ENCODE measurements around the gene PREX1.

PREX1 gene

GRCh38 chr20:48718786-48719578 lies 108.8 kb downstream of the PREX1 start:
- H3K4me2 ChIP-seq: peak overlapping the region; percentile 87
- no peaks in the 10 kb centered on the region for H3K36me3 ChIP-seq
- no peaks in the 10 kb centered on the region for H4K20me1 ChIP-seq
- no peaks in the 10 kb centered on the region for H3K27me3 ChIP-seq
- H3K9me3 ChIP-seq: no peaks in the 10 kb centered on the region
- H3K4me1 ChIP-seq: peaks cover 90% of the 10 kb centered on the region
- H3K27ac ChIP-seq: peak overlapping the region; percentile 21; the same call in 1 of the 2 replicates
- TF ChIP-seq Cebpa-rat (IDR thresholded peaks at IDR 0.05): no peak
- no peak overlapping the region for H3K4me3 ChIP-seq
- H3K9ac ChIP-seq: no peak overlapping the region

- Histone ChIP-seq H3K27me3 (no peaks in the 10 kb centered on the region), H3K4me3 (no peak overlapping the region), H3K4me1 (peaks cover 85% of the 10 kb centered on the region), H3K9me3 (no peaks in the 10 kb centered on the region), H4K20me1 (no peaks in the 10 kb centered on the region), H3K9ac (no peak overlapping the region), H3K4me2 (peak overlapping the region; percentile 73), H3K27ac (no peak overlapping the region), H3K36me3 (no peaks in the 10 kb centered on the region)
- TF ChIP-seq Cebpa-rat (IDR thresholded peaks at IDR 0.05): no peak
Observed at GRCh38 chr20:48717680-48718223, 110.0 kb downstream of the PREX1 start.

- no peak overlapping the region for H3K9ac ChIP-seq
- H3K4me3 ChIP-seq: no peak overlapping the region
- no peaks in the 10 kb centered on the region for H3K9me3 ChIP-seq
- no peaks in the 10 kb centered on the region for H3K27me3 ChIP-seq
- H4K20me1 ChIP-seq: no peaks in the 10 kb centered on the region
- H3K36me3 ChIP-seq: no peaks in the 10 kb centered on the region
- H3K27ac ChIP-seq: peak overlapping the region; percentile 71; the same call in 1 of the 2 replicates
- peaks cover 85% of the 10 kb centered on the region for H3K4me1 ChIP-seq
- TF ChIP-seq Cebpa-rat (IDR thresholded peaks at IDR 0.05): no peak
- peak overlapping the region; percentile 73 for H3K4me2 ChIP-seq
Observed at GRCh38 chr20:48717095-48717672, 110.6 kb downstream of the PREX1 start.

- no peaks in the 10 kb centered on the region for H3K27me3 ChIP-seq
- peaks cover 85% of the 10 kb centered on the region for H3K4me1 ChIP-seq
- H3K9me3 ChIP-seq: no peaks in the 10 kb centered on the region
- H3K4me3 ChIP-seq: no peak overlapping the region
- H3K9ac ChIP-seq: peak overlapping the region; percentile 7; the same call in 1 of the 2 replicates
- no peaks in the 10 kb centered on the region for H3K36me3 ChIP-seq
- H4K20me1 ChIP-seq: no peaks in the 10 kb centered on the region
- no peak for TF ChIP-seq Cebpa-rat (IDR thresholded peaks at IDR 0.05)
- H3K27ac ChIP-seq: peak overlapping the region; percentile 71
- H3K4me2 ChIP-seq: peak overlapping the region; percentile 73
Observed at GRCh38 chr20:48716541-48716940, 111.3 kb downstream of the PREX1 start.

- peaks cover 81% of the 10 kb centered on the region for H3K4me1 ChIP-seq
- no peaks in the 10 kb centered on the region for H4K20me1 ChIP-seq
- no peaks in the 10 kb centered on the region for H3K27me3 ChIP-seq
- H3K27ac ChIP-seq: peak overlapping the region; percentile 71
- H3K4me3 ChIP-seq: no peak overlapping the region
- H3K9me3 ChIP-seq: no peaks in the 10 kb centered on the region
- H3K4me2 ChIP-seq: peak overlapping the region; percentile 73
- H3K9ac ChIP-seq: peak overlapping the region; percentile 7; the same call in 1 of the 2 replicates
- TF ChIP-seq Cebpa-rat (IDR thresholded peaks at IDR 0.05): no peak
- no peaks in the 10 kb centered on the region for H3K36me3 ChIP-seq
Observed at GRCh38 chr20:48716086-48716485, 111.7 kb downstream of the PREX1 start.

- no peak overlapping the region for H3K4me2 ChIP-seq
- peaks cover 73% of the 10 kb centered on the region for H3K4me1 ChIP-seq
- no peaks in the 10 kb centered on the region for H3K9me3 ChIP-seq
- no peak for TF ChIP-seq Cebpa-rat (IDR thresholded peaks at IDR 0.05)
- no peaks in the 10 kb centered on the region for H3K27me3 ChIP-seq
- H4K20me1 ChIP-seq: no peaks in the 10 kb centered on the region
- no peak overlapping the region for H3K4me3 ChIP-seq
- no peaks in the 10 kb centered on the region for H3K36me3 ChIP-seq
- H3K9ac ChIP-seq: no peak overlapping the region
- H3K27ac ChIP-seq: no peak overlapping the region
Observed at GRCh38 chr20:48714764-48715163, 113.0 kb downstream of the PREX1 start.

GRCh38 chr20:48711696-48712464 lies 115.9 kb downstream of the PREX1 start:
- Histone ChIP-seq H3K36me3 (no peaks in the 10 kb centered on the region), H3K9me3 (no peaks in the 10 kb centered on the region), H4K20me1 (no peaks in the 10 kb centered on the region), H3K9ac (no peak overlapping the region), H3K4me2 (peak overlapping the region; percentile 65), H3K27ac (peak overlapping the region; percentile 45), H3K27me3 (no peaks in the 10 kb centered on the region), H3K4me1 (peaks cover 71% of the 10 kb centered on the region), H3K4me3 (no peak overlapping the region)
- no peak for TF ChIP-seq Cebpa-rat (IDR thresholded peaks at IDR 0.05)

- peaks cover 71% of the 10 kb centered on the region for H3K4me1 ChIP-seq
- H3K9ac ChIP-seq: no peak overlapping the region
- H4K20me1 ChIP-seq: no peaks in the 10 kb centered on the region
- no peak overlapping the region for H3K4me3 ChIP-seq
- H3K36me3 ChIP-seq: no peaks in the 10 kb centered on the region
- no peaks in the 10 kb centered on the region for H3K9me3 ChIP-seq
- no peaks in the 10 kb centered on the region for H3K27me3 ChIP-seq
- no peak overlapping the region for H3K27ac ChIP-seq
- no peak overlapping the region for H3K4me2 ChIP-seq
- TF ChIP-seq Cebpa-rat (IDR thresholded peaks at IDR 0.05): no peak
Observed at GRCh38 chr20:48711044-48711428, 116.8 kb downstream of the PREX1 start.

- Histone ChIP-seq H3K27me3 (no peaks in the 10 kb centered on the region), H3K4me2 (peak overlapping the region; percentile 33; the same call in 1 of the 2 replicates), H3K4me1 (peaks cover 71% of the 10 kb centered on the region), H3K4me3 (no peak overlapping the region), H3K9me3 (no peaks in the 10 kb centered on the region), H3K9ac (no peak overlapping the region), H3K27ac (no peak overlapping the region), H3K36me3 (no peaks in the 10 kb centered on the region), H4K20me1 (no peaks in the 10 kb centered on the region)
- no peak for TF ChIP-seq Cebpa-rat (IDR thresholded peaks at IDR 0.05)
Observed at GRCh38 chr20:48710341-48711043, 117.3 kb downstream of the PREX1 start.
